Calu3 (cell line): ENCODE results near the gene PLEKHO1. TPM values are rescaled to one million over a fixed set of nuclear protein-coding genes. Genes with fewer than 3 reads are reported as not detected.

ENCODE experiments used
- BruUV-seq: library from RNA; stranded (reverse); fragments of 400-500 nt; replicated peaks from 2 replicates; lab custom pipeline; 2021; lab: Mats Ljungman, UMichigan
- CTCF ChIA-PET: fragments of 300-600 bp; sonication (Branson Sonifier 250); formaldehyde crosslinking; loops from one replicate; lab custom pipeline; 2022; ENCODE audit warnings: antibody characterized with exemption; lab: Charles Lee
- DNase-seq: peaks from one replicate; pipeline ENCODE4 v3.0.0; 2022
- H3K27ac Mint-ChIP-seq: one replicate; pipeline ENCODE4 v1.8.0; 2022; ENCODE audit warnings: mixed read lengths; ENCODE audit not compliant: unreplicated experiment
- H3K27me3 Mint-ChIP-seq: one replicate; pipeline ENCODE4 v1.8.0; 2022; ENCODE audit warnings: mixed read lengths; ENCODE audit not compliant: unreplicated experiment
- H3K36me3 Mint-ChIP-seq: one replicate; pipeline ENCODE4 v1.8.0; 2022; ENCODE audit warnings: mild to moderate bottlenecking, moderate library complexity, mixed read lengths; ENCODE audit not compliant: insufficient read depth, unreplicated experiment
- H3K4me1 Mint-ChIP-seq: one replicate; pipeline ENCODE4 v1.8.0; 2022; ENCODE audit warnings: mild to moderate bottlenecking, low read depth, mixed read lengths; ENCODE audit not compliant: unreplicated experiment
- H3K4me3 Mint-ChIP-seq: one replicate; pipeline ENCODE4 v1.8.0; 2022; ENCODE audit warnings: mild to moderate bottlenecking, low read depth, moderate library complexity, mixed read lengths; ENCODE audit not compliant: unreplicated experiment
- H3K9me3 Mint-ChIP-seq: one replicate; pipeline ENCODE4 v1.8.0; 2022; ENCODE audit warnings: low read depth, mixed read lengths; ENCODE audit not compliant: unreplicated experiment
- intact Hi-C: fragments of 100-400 bp; cut with micrococcal nuclease; formaldehyde crosslinking; loops from one replicate; pipeline ENCODE4 v1.10.0; 2022; ENCODE audit not compliant: unreplicated experiment
- total RNA-seq: library from RNA; stranded (reverse); gene quantifications from 2 replicates; pipeline ENCODE4 v1.2.3, GENCODE V29; 2022
- TF ChIP-seq, protein P1 (sequence below): fragments of 200-600 bp; IDR thresholded peaks from one replicate; pipeline ENCODE4 v1.8.0; 2022; ENCODE audit warnings: antibody characterized with exemption; ENCODE audit not compliant: unreplicated experiment

PLEKHO1 gene
- total RNA-seq, 1 experiment from 2014 or later, result 4.2 TPM

DNA sequence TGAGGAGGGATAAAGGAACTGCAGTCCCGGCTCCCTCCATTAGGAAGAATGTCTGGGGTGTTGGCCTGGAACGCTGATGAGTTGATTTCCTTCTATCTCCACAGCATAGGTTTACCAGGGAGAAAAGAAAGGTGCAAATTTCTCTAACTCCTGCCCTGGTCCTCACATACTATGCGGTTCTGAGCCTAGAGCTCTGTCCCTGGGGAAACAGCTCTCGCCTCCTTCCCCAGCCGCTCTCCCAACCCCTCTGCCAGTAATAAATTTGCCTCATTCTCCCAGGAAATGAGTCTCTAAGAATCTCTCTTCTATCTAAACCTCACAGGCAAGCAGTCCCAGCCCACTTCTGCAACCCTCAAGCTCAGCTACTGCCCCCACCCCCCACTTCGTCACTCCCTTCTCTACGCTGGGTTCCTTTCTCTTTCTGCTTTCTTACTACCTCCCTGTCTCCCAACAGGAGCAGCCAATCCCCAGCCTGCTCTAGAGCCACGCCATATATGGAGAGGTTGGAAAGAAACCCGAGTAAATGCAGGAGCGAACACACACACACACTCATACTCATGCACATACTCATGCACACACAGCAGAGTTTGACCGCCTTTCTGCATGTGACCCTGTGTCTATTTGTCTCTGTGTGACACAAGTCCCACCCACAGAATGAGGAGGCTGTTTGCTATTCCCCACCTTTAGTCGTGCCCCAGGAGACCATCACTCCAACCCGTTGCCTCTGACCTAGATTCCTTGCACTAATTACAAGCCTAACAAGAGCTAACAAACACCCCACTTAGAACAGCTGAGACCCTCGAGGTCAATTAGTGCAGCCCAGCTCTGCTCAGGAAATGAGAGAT is 13.4 kb downstream of the PLEKHO1 start:
- Mint-ChIP-seq H3K27me3 (peaks cover 26% of the 10 kb centered on the region), H3K9me3 (no peaks in the 10 kb centered on the region), H3K36me3 (no peaks in the 10 kb centered on the region), H3K4me1 (peaks cover 8% of the 10 kb centered on the region), H3K4me3 (peak overlapping the region; percentile 27), H3K27ac (peak overlapping the region; percentile 30)
- CTCF ChIA-PET, result interaction anchor here (2.7 kb wide), 1 partner anchor 24 kb away, joined by 11 read pairs; no protein-coding TSS in a partner anchor
- TF ChIP-seq, protein P1, sequence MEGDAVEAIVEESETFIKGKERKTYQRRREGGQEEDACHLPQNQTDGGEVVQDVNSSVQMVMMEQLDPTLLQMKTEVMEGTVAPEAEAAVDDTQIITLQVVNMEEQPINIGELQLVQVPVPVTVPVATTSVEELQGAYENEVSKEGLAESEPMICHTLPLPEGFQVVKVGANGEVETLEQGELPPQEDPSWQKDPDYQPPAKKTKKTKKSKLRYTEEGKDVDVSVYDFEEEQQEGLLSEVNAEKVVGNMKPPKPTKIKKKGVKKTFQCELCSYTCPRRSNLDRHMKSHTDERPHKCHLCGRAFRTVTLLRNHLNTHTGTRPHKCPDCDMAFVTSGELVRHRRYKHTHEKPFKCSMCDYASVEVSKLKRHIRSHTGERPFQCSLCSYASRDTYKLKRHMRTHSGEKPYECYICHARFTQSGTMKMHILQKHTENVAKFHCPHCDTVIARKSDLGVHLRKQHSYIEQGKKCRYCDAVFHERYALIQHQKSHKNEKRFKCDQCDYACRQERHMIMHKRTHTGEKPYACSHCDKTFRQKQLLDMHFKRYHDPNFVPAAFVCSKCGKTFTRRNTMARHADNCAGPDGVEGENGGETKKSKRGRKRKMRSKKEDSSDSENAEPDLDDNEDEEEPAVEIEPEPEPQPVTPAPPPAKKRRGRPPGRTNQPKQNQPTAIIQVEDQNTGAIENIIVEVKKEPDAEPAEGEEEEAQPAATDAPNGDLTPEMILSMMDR, result no peak
- DNase-seq, result peak; percentile 61
- BruUV-seq, result TSS peak; percentile 95
- intact Hi-C loops, result no loop called here

- H3K27ac Mint-ChIP-seq, result no peak overlapping the region
- DNase-seq, result no peak
- no peak overlapping the region for H3K4me3 Mint-ChIP-seq
- intact Hi-C loops, result no loop called here
- TF ChIP-seq, protein P1, result no peak
- no TSS peak for BruUV-seq
- H3K4me1 Mint-ChIP-seq, result peaks cover 8% of the 10 kb centered on the region
- no peaks in the 10 kb centered on the region for H3K9me3 Mint-ChIP-seq
- CTCF ChIA-PET, result no interaction called here
- H3K36me3 Mint-ChIP-seq, result no peaks in the 10 kb centered on the region
- H3K27me3 Mint-ChIP-seq, result peaks cover 26% of the 10 kb centered on the region
Observed at GRCh38 chr1:150164224-150164623, 14.5 kb downstream of the PLEKHO1 start.

DNA sequence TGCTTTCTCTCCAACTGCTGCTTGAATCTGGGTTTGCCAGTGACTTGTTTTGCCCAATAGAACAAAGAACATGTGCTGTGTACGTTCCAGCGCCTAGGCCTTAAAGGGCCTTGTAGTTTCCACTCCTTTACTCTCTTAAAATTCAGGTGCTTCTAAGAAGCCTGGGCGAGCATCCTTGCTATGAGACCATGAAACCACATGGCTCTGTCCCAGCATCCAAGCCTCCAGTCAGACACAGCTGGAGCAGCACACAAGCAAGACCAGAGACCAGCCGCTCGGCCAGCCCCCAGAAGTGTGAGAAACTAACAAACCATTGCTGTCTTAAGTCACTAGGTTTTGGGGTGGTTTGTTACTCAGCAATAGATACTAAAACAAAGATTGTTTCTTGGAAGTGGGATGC is 15.1 kb downstream of the PLEKHO1 start:
- CTCF ChIA-PET, result interaction anchor here (1.4 kb wide), 1 partner anchor 92 kb away, joined by 6 read pairs; no protein-coding TSS in a partner anchor
- TF ChIP-seq, protein P1, result no peak
- intact Hi-C loops, result loop anchor here (5.0 kb wide), 1 partner anchor 202 kb away; no protein-coding TSS in a partner anchor
- no peak for DNase-seq
- Mint-ChIP-seq H3K27me3 (peaks cover 26% of the 10 kb centered on the region), H3K4me1 (peaks cover 8% of the 10 kb centered on the region), H3K4me3 (no peak overlapping the region), H3K27ac (no peak overlapping the region), H3K9me3 (no peaks in the 10 kb centered on the region), H3K36me3 (no peaks in the 10 kb centered on the region)
- no TSS peak for BruUV-seq

DNA sequence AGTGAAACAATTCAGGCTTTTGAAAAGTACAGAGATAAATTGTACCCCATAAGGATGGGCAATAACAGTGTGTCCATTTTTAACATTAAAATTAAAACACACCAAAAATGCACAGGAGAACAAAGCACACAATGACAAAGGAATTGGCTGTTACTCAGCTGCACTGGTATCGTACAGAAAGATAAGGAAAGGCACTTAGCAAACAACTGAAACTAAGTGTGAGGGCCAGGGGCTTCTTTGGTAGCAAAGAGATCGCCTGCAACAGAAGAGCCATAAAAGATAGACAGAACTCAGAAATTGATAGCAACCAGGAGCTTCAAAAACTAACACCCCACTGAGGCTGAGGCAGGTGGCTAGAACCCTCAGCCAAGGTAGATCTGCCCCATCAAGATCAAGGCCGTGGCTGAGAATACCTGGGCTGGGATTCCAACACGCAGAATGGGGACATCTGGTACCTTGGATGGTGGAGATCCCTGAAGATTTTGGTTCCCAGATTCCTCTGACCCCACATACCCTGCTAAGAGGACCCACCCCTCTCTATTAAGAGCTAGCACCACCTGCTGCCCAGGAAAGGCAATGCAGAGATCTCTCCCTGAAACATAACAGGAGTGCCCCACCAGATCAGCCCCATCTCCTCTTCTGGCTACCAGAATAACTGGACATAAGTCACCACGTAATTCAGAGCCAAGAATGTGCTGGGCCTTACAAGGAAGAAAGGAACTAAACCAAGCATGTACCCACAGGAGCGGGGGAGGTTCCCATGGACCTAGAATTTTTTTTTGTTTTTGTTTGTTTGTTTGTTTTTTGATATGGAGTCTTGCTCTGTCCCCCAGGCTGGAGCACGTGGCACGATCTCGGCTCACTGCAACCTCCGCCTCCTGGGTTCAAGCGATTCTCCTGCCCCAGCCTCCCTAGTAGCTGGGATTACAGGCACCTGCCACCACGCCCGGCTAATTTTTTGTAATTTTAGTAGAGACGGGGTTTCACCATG is 16.2 kb downstream of the PLEKHO1 start:
- intact Hi-C loops, result loop anchor here (5.0 kb wide), 1 partner anchor 204 kb away; no protein-coding TSS in a partner anchor
- Mint-ChIP-seq H3K36me3 (no peaks in the 10 kb centered on the region), H3K27ac (no peak overlapping the region), H3K4me3 (no peak overlapping the region), H3K27me3 (peaks cover 29% of the 10 kb centered on the region), H3K9me3 (no peaks in the 10 kb centered on the region), H3K4me1 (peaks cover 8% of the 10 kb centered on the region)
- DNase-seq, result peak; percentile 58
- CTCF ChIA-PET, result interaction anchor here (0.6 to 1.4 kb wide), 2 partner anchors 93 to 98 kb away, joined by 3 to 6 read pairs; partner anchors contain the start of gene VPS45
- BruUV-seq, result no TSS peak
- TF ChIP-seq, protein P1, result peak; percentile 50
